IMR-90 (cell line): ENCODE results near the gene LRRN2. TPM values are rescaled to one million over a fixed set of nuclear protein-coding genes. Genes with fewer than 3 reads are reported as not detected.

Experiments
- ATAC-seq: fragments of 200-7000 bp; cut with Tn5 transposase; 2 replicates; pipeline ENCODE4 v1.9.1; 2020; ENCODE audit warnings: low read depth, mild to moderate bottlenecking, moderate library complexity
- BruUV-seq: library from RNA; stranded (reverse); fragments of 400-500 nt; replicated peaks from 2 replicates; lab custom pipeline; 2021; lab: Mats Ljungman, UMichigan
- CTCF ChIA-PET: fragments of 300-600 bp; formaldehyde crosslinking; extraction: SDS; loops from one replicate; lab custom pipeline; 2021; ENCODE audit warnings: antibody characterized with exemption; lab: Yijun Ruan, JAX
- POLR2A ChIA-PET: fragments of 300-600 bp; sonication (Branson Sonifier 250); formaldehyde crosslinking; loops from one replicate; lab custom pipeline; 2022; ENCODE audit warnings: antibody characterized with exemption; ENCODE audit not compliant: unreplicated experiment; lab: Charles Lee
- DNase-seq: peaks from one replicate; pipeline ENCODE4 v3.0.0; 2013
- H2AFZ ChIP-seq: replicated peaks from 2 replicates; pipeline ENCODE3; 2013; ENCODE audit warnings: low read length, mild to moderate bottlenecking; ENCODE audit not compliant: poor library complexity
- H2AK5ac ChIP-seq: 2 replicates; pipeline ENCODE4 v1.6.1; 2013; ENCODE audit warnings: low read depth, low read length, inconsistent platforms
- H2AK9ac ChIP-seq: replicated peaks from 2 replicates; pipeline ENCODE3; 2013; ENCODE audit warnings: mild to moderate bottlenecking, low read depth, low read length, moderate library complexity; ENCODE audit not compliant: poor library complexity
- H2BK120ac ChIP-seq: 2 replicates; pipeline ENCODE4 v1.6.1; 2013; ENCODE audit warnings: low read depth, low read length, inconsistent platforms
- H2BK15ac ChIP-seq: 3 replicates; pipeline ENCODE4 v1.6.1; 2013; ENCODE audit warnings: low read depth, low read length, inconsistent platforms
- H2BK20ac ChIP-seq: 2 replicates; pipeline ENCODE4 v1.6.1; 2013; ENCODE audit warnings: low read depth, mild to moderate bottlenecking, inconsistent platforms, low read length, moderate library complexity
- H2BK5ac ChIP-seq: 2 replicates; pipeline ENCODE4 v1.6.1; 2013; ENCODE audit warnings: mild to moderate bottlenecking, low read depth, low read length, inconsistent platforms; ENCODE audit not compliant: poor library complexity, severe bottlenecking
- H3K14ac ChIP-seq: replicated peaks from 2 replicates; pipeline ENCODE4 v1.6.1; 2013; ENCODE audit warnings: low read depth, low read length, inconsistent platforms
- H3K18ac ChIP-seq: 2 replicates; pipeline ENCODE4 v1.6.1; 2013; ENCODE audit warnings: low read depth, low read length, control low read depth
- H3K23ac ChIP-seq: 2 replicates; pipeline ENCODE4 v1.6.1; 2013; ENCODE audit warnings: low read depth, low read length, inconsistent platforms
- H3K27ac ChIP-seq: 2 replicates; pipeline ENCODE4 v1.5.1; 2013; ENCODE audit warnings: mild to moderate bottlenecking, control low read depth, low read length; ENCODE audit not compliant: insufficient read depth
- H3K27me3 ChIP-seq: 2 replicates; pipeline ENCODE4 v1.6.1; 2013; ENCODE audit warnings: low read length; ENCODE audit not compliant: control insufficient read depth, insufficient read depth
- H3K36me3 ChIP-seq: 2 replicates; pipeline ENCODE4 v1.6.1; 2013; ENCODE audit warnings: low read length, mixed read lengths; ENCODE audit not compliant: control insufficient read depth, insufficient read depth
- H3K4ac ChIP-seq: 2 replicates; pipeline ENCODE4 v1.6.1; 2013; ENCODE audit warnings: low read depth, low read length, inconsistent platforms
- H3K4me1 ChIP-seq: 2 replicates; pipeline ENCODE4 v1.6.1; 2013; ENCODE audit warnings: low read length, mixed read lengths; ENCODE audit not compliant: control insufficient read depth, insufficient read depth
- H3K4me2 ChIP-seq: 2 replicates; pipeline ENCODE4 v1.6.1; 2013; ENCODE audit warnings: low read depth, mild to moderate bottlenecking, control low read depth, low read length, moderate library complexity
- H3K4me3 ChIP-seq: 2 replicates; pipeline ENCODE4 v1.5.1; 2013; ENCODE audit warnings: low read depth, mild to moderate bottlenecking, control low read depth, low read length, moderate library complexity; ENCODE audit not compliant: insufficient read depth
- H3K56ac ChIP-seq: 2 replicates; pipeline ENCODE4 v1.6.1; 2013; ENCODE audit warnings: low read length, inconsistent platforms; ENCODE audit not compliant: insufficient read depth; ENCODE audit errors: extremely low read depth
- H3K79me1 ChIP-seq, 2 experiments: 2 replicates each; pipeline ENCODE4 v1.6.1; 2013; ENCODE audit warnings: low read length in 2 of 2, inconsistent platforms in 1 of 2, low read depth in 1 of 2
- H3K9ac ChIP-seq: 2 replicates; pipeline ENCODE4 v1.6.1; 2013; ENCODE audit warnings: low read depth, low read length, control low read depth
- H3K9me1 ChIP-seq: 2 replicates; pipeline ENCODE4 v1.6.1; 2013; ENCODE audit warnings: low read length, inconsistent platforms; ENCODE audit not compliant: insufficient read depth
- H3K9me3 ChIP-seq: 2 replicates; pipeline ENCODE4 v1.6.1; 2013; ENCODE audit warnings: low read length; ENCODE audit not compliant: control insufficient read depth, insufficient read depth
- H4K20me1 ChIP-seq: 2 replicates; pipeline ENCODE4 v1.6.1; 2013; ENCODE audit warnings: low read length, inconsistent platforms; ENCODE audit not compliant: insufficient read depth
- H4K5ac ChIP-seq: 2 replicates; pipeline ENCODE4 v1.6.1; 2013; ENCODE audit warnings: mild to moderate bottlenecking, low read depth, low read length, control low read depth
- H4K8ac ChIP-seq, 2 experiments: 2 replicates each; pipeline ENCODE4 v1.6.1; 2013; ENCODE audit warnings: low read depth in 2 of 2, low read length in 2 of 2, control low read depth in 1 of 2, inconsistent platforms in 1 of 2
- H4K91ac ChIP-seq: 2 replicates; pipeline ENCODE4 v1.6.1; 2013; ENCODE audit warnings: low read depth, low read length, inconsistent platforms; ENCODE audit not compliant: insufficient read depth
- BHLHE40 ChIP-seq: fragments of 150-350 bp; IDR thresholded peaks from 2 replicates; pipeline ENCODE4 v1.6.1; 2016; ENCODE audit warnings: mild to moderate bottlenecking, low read depth, low read length
- CEBPB ChIP-seq: IDR thresholded peaks from 2 replicates; pipeline ENCODE4 v1.6.1; 2012; ENCODE audit warnings: low read depth, low read length, improper control_type of control experiment
- CHD1 ChIP-seq: IDR thresholded peaks from 2 replicates; pipeline ENCODE4 v1.6.1; 2012; ENCODE audit warnings: low read depth, low read length, improper control_type of control experiment
- CTCF ChIP-seq: conservative IDR thresholded peaks from 2 replicates; pipeline ENCODE4 v1.5.1; 2012; ENCODE audit warnings: mild to moderate bottlenecking, low read depth, low read length, improper control_type of control experiment
- ELK1 ChIP-seq: fragments of 150-350 bp; IDR thresholded peaks from 2 replicates; pipeline ENCODE4 v1.6.1; 2016; ENCODE audit warnings: low read depth, mild to moderate bottlenecking, low read length, moderate library complexity, borderline replicate concordance
- FOS ChIP-seq: fragments of 150-350 bp; IDR thresholded peaks from 2 replicates; pipeline ENCODE4 v1.6.1; 2016; ENCODE audit warnings: low read depth, low read length
- MAFK ChIP-seq: IDR thresholded peaks from 2 replicates; pipeline ENCODE4 v1.6.1; 2012; ENCODE audit warnings: low read depth, low read length, improper control_type of control experiment
- MAZ ChIP-seq: IDR thresholded peaks from 2 replicates; pipeline ENCODE4 v1.6.1; 2012; ENCODE audit warnings: low read depth, mild to moderate bottlenecking, low read length, improper control_type of control experiment, moderate library complexity, borderline replicate concordance
- MXI1 ChIP-seq: IDR thresholded peaks from 2 replicates; pipeline ENCODE4 v1.6.1; 2012; ENCODE audit warnings: low read depth, mild to moderate bottlenecking, low read length, moderate library complexity, borderline replicate concordance
- NFE2L2 ChIP-seq: fragments of 150-350 bp; IDR thresholded peaks from 2 replicates; pipeline ENCODE4 v1.6.1; 2016; ENCODE audit warnings: low read depth, mild to moderate bottlenecking, low read length
- POLR2A ChIP-seq: IDR thresholded peaks from 2 replicates; pipeline ENCODE4 v1.6.1; 2012; ENCODE audit warnings: mild to moderate bottlenecking, low read depth, low read length
- RAD21 ChIP-seq: IDR thresholded peaks from 2 replicates; pipeline ENCODE4 v1.6.1; 2012; ENCODE audit warnings: low read length, improper control_type of control experiment
- RCOR1 ChIP-seq: IDR thresholded peaks from 2 replicates; pipeline ENCODE4 v1.6.1; 2012; ENCODE audit warnings: mild to moderate bottlenecking, low read length, improper control_type of control experiment; ENCODE audit not compliant: insufficient replicate concordance
- RFX5 ChIP-seq: IDR thresholded peaks from 2 replicates; pipeline ENCODE4 v1.8.0; 2012; ENCODE audit warnings: low read depth, mild to moderate bottlenecking, low read length, moderate library complexity
- SMC3 ChIP-seq: fragments of 150-350 bp; IDR thresholded peaks from 2 replicates; pipeline ENCODE4 v1.6.1; 2016; ENCODE audit warnings: low read depth, mild to moderate bottlenecking, antibody characterized with exemption, low read length, moderate library complexity
- USF2 ChIP-seq: fragments of 150-350 bp; IDR thresholded peaks from 2 replicates; pipeline ENCODE4 v1.6.1; 2017; ENCODE audit warnings: mild to moderate bottlenecking, antibody characterized with exemption, low read length, low read depth
- WGBS, 2 experiments: methylation state at CpG; one replicate each; pipeline versions ENCODE4 v1.1.5 to v1.1.7; 2013; ENCODE audit warnings: missing lambda C conversion rate in 2 of 2; ENCODE audit not compliant: insufficient read length in 1 of 2; ENCODE audit errors: extremely low coverage in 2 of 2; 5-methylcytosine and 5-hydroxymethylcytosine counted together
- dilution Hi-C: fragments of 300-500 bp; cut with HindIII; formaldehyde crosslinking; loops from one replicate; pipeline ENCODE4 v1.14.3; 2018; ENCODE audit warnings: low sequenced_read_pairs; ENCODE audit not compliant: unreplicated experiment
- in situ Hi-C: fragments of 300-500 bp; cut with MboI; formaldehyde crosslinking; loops from 3 replicates; pipeline ENCODE4 v1.14.3; 2019; ENCODE audit warnings: low sequenced_read_pairs, inconsistent platforms, mixed read lengths
- intact Hi-C: fragments of 100-400 bp; cut with micrococcal nuclease; formaldehyde crosslinking; loops from 2 replicates; pipeline ENCODE4 v1.10.0; 2022
- polyA plus RNA-seq, 3 experiments: library from polyadenylated mRNA; depleted of rRNA; stranded (reverse); fragments of >200 nt; gene quantifications; 2 replicates each; pipeline ENCODE4 v1.2.3, GENCODE V29; 2012; ENCODE audit warnings: low replicate concordance in 1 of 3
- total RNA-seq: library from RNA; depleted of rRNA; stranded (reverse); fragments of >200 nt; gene quantifications from 2 replicates; pipeline ENCODE4 v1.2.3, GENCODE V29; 2012

The LRRN2 gene
- total and polyA plus RNA-seq, 2 of the 4 experiments (the other 2 are of a cell fraction), result not detected

- Histone ChIP-seq H2BK5ac (no peak overlapping the region), H2AFZ (no peak overlapping the region), H2BK15ac (no peak overlapping the region), H3K23ac (no peak overlapping the region), H3K14ac (no peak overlapping the region), H3K4ac (no peak overlapping the region), H3K4me2 (no peak overlapping the region), H3K27ac (no peak overlapping the region), H3K9ac (no peak overlapping the region), H3K9me1 (no peaks in the 10 kb centered on the region), H2AK5ac (no peak overlapping the region), H3K79me1 (no peaks in the 10 kb centered on the region), H4K20me1 (no peaks in the 10 kb centered on the region), H4K5ac (no peak overlapping the region), H3K36me3 (no peaks in the 10 kb centered on the region), H3K18ac (no peak overlapping the region), H3K4me1 (no peaks in the 10 kb centered on the region), H2BK120ac (no peak overlapping the region), H2BK20ac (no peak overlapping the region), H2AK9ac (no peak overlapping the region), H3K56ac (no peak overlapping the region), H3K4me3 (no peak overlapping the region), H3K27me3 (peaks cover 58% of the 10 kb centered on the region), H4K91ac (no peak overlapping the region), H4K8ac (no peak overlapping the region), H3K9me3 (no peaks in the 10 kb centered on the region)
- dilution Hi-C loops, result no loop called here
- no peak for ATAC-seq
- no peak for DNase-seq
- BruUV-seq, result no TSS peak
- intact Hi-C loops, result no loop called here
- POLR2A ChIA-PET, result no interaction called here
- CTCF ChIA-PET, result no interaction called here
- in situ Hi-C loops, result no loop called here
- 67% methylated on average over 4 of the region's 7 CpGs; no CpG with 5 or more reads in 1 of the 2 experiments for WGBS, 2 experiments
- TF ChIP-seq CTCF (no peak), RCOR1 (no peak), MXI1 (no peak), USF2 (no peak), MAZ (no peak), CHD1 (no peak), RAD21 (no peak), RFX5 (no peak), POLR2A (no peak), ELK1 (no peak), MAFK (no peak), FOS (no peak), CEBPB (no peak), BHLHE40 (no peak), NFE2L2 (no peak), SMC3 (no peak)
Measured at GRCh38 chr1:204626381-204626780, 59.2 kb downstream of the LRRN2 start.
